ENCODE measurements around the gene HDGF. TPM values are rescaled to one million over a fixed set of nuclear protein-coding genes. Genes with fewer than 3 reads are reported as not detected.

HDGF gene
- total and polyA plus RNA-seq, 9 of the 15 experiments (the other 6 are each of a cell fraction or from before 2014, with no cell fraction given), result 38.8 to 601 (median 400) TPM

DNA sequence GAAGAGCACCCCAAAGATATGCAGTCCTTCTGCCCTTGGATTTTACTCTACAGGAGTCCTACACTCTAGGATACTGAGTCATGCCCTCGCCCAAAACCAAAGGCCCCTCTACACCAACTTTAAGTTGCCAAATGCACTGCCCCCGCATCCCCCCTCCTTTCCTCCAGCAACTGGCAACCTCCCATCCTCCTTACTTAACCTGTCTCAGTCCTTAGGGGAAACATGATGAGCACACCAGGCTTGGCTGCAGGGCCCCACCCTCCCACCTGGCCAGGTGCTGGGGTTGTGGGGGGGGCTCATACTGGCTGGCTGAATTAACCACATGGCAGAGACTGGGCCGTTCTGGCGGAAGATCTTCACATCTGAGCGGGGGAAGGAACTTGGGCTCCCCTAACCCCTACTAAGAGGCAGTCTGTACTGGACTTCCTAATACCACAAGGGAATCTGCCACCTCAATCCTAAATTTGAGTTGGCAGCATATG is 1.2 kb downstream of the HDGF start:
- WGBS (ENCODE audit: insufficient coverage, low coverage, missing lambda C conversion rate), result 0% methylated on average over 5 of the region's 5 CpGs
- ATAC-seq, result peak; percentile 2; the same call in 2 of the 3 replicates
- H3K27me3 ChIP-seq (ENCODE audit: control insufficient read depth in 2 of 2, insufficient read depth in 2 of 2, low read length in 2 of 2), result no peaks in the 10 kb centered on the region
- TF ChIP-seq, protein P1, sequence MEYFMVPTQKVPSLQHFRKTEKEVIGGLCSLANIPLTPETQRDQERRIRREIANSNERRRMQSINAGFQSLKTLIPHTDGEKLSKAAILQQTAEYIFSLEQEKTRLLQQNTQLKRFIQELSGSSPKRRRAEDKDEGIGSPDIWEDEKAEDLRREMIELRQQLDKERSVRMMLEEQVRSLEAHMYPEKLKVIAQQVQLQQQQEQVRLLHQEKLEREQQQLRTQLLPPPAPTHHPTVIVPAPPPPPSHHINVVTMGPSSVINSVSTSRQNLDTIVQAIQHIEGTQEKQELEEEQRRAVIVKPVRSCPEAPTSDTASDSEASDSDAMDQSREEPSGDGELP (CRISPR knock-in tag; IDR thresholded peaks at IDR 0.05; ENCODE audit: borderline replicate concordance), result 0 out of 2 replicates have a peak, but pooled peaks have one; percentile 3
- TF ChIP-seq SIN3A (IDR thresholded peaks at IDR 0.05; ENCODE audit: borderline replicate concordance in 2 of 2, control insufficient read depth in 1 of 2, low read depth in 2 of 2, low read length in 2 of 2) (peak; percentile 39 to 70; a peak in 1 of 4 replicates), TAF1 (IDR thresholded peaks at IDR 0.05; ENCODE audit: control insufficient read depth, extremely low read depth, insufficient read depth, low read length, severe bottlenecking) (peak; percentile 39), RHOXF2B (CRISPR knock-in tag; conservative IDR thresholded peaks at IDR 0.05) (0 out of 2 replicates have a peak, but pooled peaks have one; percentile 18), KDM5B (IDR thresholded peaks at IDR 0.05; ENCODE audit: insufficient replicate concordance, low read depth, low read length) (peak; percentile 49), MXI1 (IDR thresholded peaks at IDR 0.05; ENCODE audit: low read depth, low read length) (no peak), EGR1 (conservative IDR thresholded peaks at IDR 0.05) (peak; percentile 72), ZBTB8A (IDR thresholded peaks at IDR 0.05; ENCODE audit: partially characterized antibody) (no peak), ZEB2 (IDR thresholded peaks at IDR 0.05) (peak; percentile 24; the same call in 1 of the 2 replicates), SIRT6 (IDR thresholded peaks at IDR 0.05; ENCODE audit: low read depth, low read length) (no peak)
- TF ChIP-seq, protein P2, sequence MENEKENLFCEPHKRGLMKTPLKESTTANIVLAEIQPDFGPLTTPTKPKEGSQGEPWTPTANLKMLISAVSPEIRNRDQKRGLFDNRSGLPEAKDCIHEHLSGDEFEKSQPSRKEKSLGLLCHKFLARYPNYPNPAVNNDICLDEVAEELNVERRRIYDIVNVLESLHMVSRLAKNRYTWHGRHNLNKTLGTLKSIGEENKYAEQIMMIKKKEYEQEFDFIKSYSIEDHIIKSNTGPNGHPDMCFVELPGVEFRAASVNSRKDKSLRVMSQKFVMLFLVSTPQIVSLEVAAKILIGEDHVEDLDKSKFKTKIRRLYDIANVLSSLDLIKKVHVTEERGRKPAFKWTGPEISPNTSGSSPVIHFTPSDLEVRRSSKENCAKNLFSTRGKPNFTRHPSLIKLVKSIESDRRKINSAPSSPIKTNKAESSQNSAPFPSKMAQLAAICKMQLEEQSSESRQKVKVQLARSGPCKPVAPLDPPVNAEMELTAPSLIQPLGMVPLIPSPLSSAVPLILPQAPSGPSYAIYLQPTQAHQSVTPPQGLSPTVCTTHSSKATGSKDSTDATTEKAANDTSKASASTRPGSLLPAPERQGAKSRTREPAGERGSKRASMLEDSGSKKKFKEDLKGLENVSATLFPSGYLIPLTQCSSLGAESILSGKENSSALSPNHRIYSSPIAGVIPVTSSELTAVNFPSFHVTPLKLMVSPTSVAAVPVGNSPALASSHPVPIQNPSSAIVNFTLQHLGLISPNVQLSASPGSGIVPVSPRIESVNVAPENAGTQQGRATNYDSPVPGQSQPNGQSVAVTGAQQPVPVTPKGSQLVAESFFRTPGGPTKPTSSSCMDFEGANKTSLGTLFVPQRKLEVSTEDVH (IDR thresholded peaks at IDR 0.05; ENCODE audit: low read depth, partially characterized antibody), result no peak
- TF ChIP-seq, protein P3, sequence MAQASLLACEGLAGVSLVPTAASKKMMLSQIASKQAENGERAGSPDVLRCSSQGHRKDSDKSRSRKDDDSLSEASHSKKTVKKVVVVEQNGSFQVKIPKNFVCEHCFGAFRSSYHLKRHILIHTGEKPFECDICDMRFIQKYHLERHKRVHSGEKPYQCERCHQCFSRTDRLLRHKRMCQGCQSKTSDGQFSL (CRISPR knock-in tag; IDR thresholded peaks at IDR 0.05), result peak; percentile 84
- TF ChIP-seq, protein P3 (tag; IDR thresholded peaks at IDR 0.05), result no peak

More for the DNA sequence above, 1.2 kb downstream of the HDGF start:
- DNase-seq (ENCODE audit: extremely low read depth in 1 of 4, low spot score in 3 of 4) (peak; percentile 38 to 55 (median 50)), FAIRE-seq (no peak)
- Histone ChIP-seq H3K4me3 (peak overlapping the region; percentile 95), H3K27ac (ENCODE audit: extremely low read depth, low read depth, low read length) (peak overlapping the region; percentile 89), H3K9ac (ENCODE audit: insufficient read depth in 1 of 2, low read depth in 2 of 2, low read length in 2 of 2) (peak overlapping the region; percentile 94 to 96), H3K4me1 (replicated peaks in 1 of 2; ENCODE audit: control insufficient read depth in 2 of 2, insufficient read depth in 2 of 2, low read length in 2 of 2) (peaks cover 40% of the 10 kb centered on the region in 2 experiments), H3K79me2 (ENCODE audit: control insufficient read depth, insufficient read depth, low read length) (peaks cover 88% of the 10 kb centered on the region), H3K4me2 (ENCODE audit: insufficient read depth, low read length) (peak overlapping the region; percentile 97), H3K9me3 (replicated peaks; ENCODE audit: control insufficient read depth, insufficient read depth, low read depth, low read length) (no peaks in the 10 kb centered on the region), H3K9me1 (ENCODE audit: control insufficient read depth, insufficient read depth, low read length) (no peaks in the 10 kb centered on the region), H2AFZ (ENCODE audit: low read depth, low read length) (no peak overlapping the region), H3K36me3 (ENCODE audit: control insufficient read depth, insufficient read depth, low read length) (peaks cover 41% of the 10 kb centered on the region), H4K20me1 (replicated peaks; ENCODE audit: control insufficient read depth, insufficient read depth, low read length) (peaks cover 26% of the 10 kb centered on the region)
- CTCF ChIA-PET (ENCODE audit: low intra/inter-chr PET ratio), result no interaction called here
- BruUV-seq (replicated peaks), result no TSS peak
- intact Hi-C loops (cut with micrococcal nuclease), result loop anchor here (2.0 kb wide), 1 partner anchor 17 kb away; the partner anchor contains the start of gene PRCC
- in situ Hi-C loops (cut with MboI), result no loop called here
- POLR2A ChIA-PET, result interaction anchor here (0.6 to 3.0 kb wide), 7 partner anchors 8 to 365 kb away, joined by 3 to 30 read pairs (median 7); partner anchors contain the start of genes MRPL24, NTRK1 and PRCC

All from K562 (cell line).